ENCODE data around the gene NEMP1. TPM values are rescaled to one million over a fixed set of nuclear protein-coding genes. Genes with fewer than 3 reads are reported as not detected.
"Not testable (repeated sequence)": the region's sequence is repeated elsewhere in the genome, so short reads cannot be mapped to it uniquely, and the experiment has no call there.

NEMP1 gene
- total RNA-seq, 1 donor from 2014 or later, result 19.7 TPM

GRCh38 chr12:57124261-57124877 is 45.8 kb upstream of the NEMP1 start:
- Mint-ChIP-seq H3K27ac (no peak overlapping the region), H3K4me3 (no peak overlapping the region)

GRCh38 chr12:57123813-57124212 is 45.2 kb upstream of the NEMP1 start:
- no peak overlapping the region for H3K4me3 Mint-ChIP-seq
- no peaks in the 10 kb centered on the region for H3K27me3 Mint-ChIP-seq (ENCODE audit: low read depth)
- no peaks in the 10 kb centered on the region for H3K36me3 Mint-ChIP-seq
- TF ChIP-seq CTCF (IDR thresholded peaks at IDR 0.05; ENCODE audit: unreplicated experiment), result no peak
- H3K27ac Mint-ChIP-seq, result no peak overlapping the region
- H3K4me1 Mint-ChIP-seq, result peaks cover 11% of the 10 kb centered on the region
- peaks cover 2% of the 10 kb centered on the region for H3K9me3 Mint-ChIP-seq
- no peak for DNase-seq (ENCODE audit: low spot score in 2 of 2, unreplicated experiment in 2 of 2)

More at GRCh38 chr12:57124261-57124877, 45.8 kb upstream of the NEMP1 start:
- peak in 1 of 2 experiments; percentile 77 for DNase-seq (ENCODE audit: low spot score in 2 of 2, unreplicated experiment in 2 of 2)
- peak; percentile 96 for TF ChIP-seq CTCF (IDR thresholded peaks at IDR 0.05; ENCODE audit: unreplicated experiment)
- H3K9me3 Mint-ChIP-seq, result peaks cover 2% of the 10 kb centered on the region
- peaks cover 11% of the 10 kb centered on the region for H3K4me1 Mint-ChIP-seq
- no peaks in the 10 kb centered on the region for H3K36me3 Mint-ChIP-seq
- no peaks in the 10 kb centered on the region for H3K27me3 Mint-ChIP-seq (ENCODE audit: low read depth)

GRCh38 chr12:57120718-57121117 is 42.1 kb upstream of the NEMP1 start:
- H3K4me3 Mint-ChIP-seq; DNase-seq (ENCODE audit: low spot score in 2 of 2, unreplicated experiment in 2 of 2); H3K27ac Mint-ChIP-seq; H3K4me1 Mint-ChIP-seq; H3K36me3 Mint-ChIP-seq; H3K27me3 Mint-ChIP-seq (ENCODE audit: low read depth); H3K9me3 Mint-ChIP-seq: not testable (repeated sequence)

GRCh38 chr12:57119294-57120085 is 40.9 kb upstream of the NEMP1 start:
- H3K27ac Mint-ChIP-seq, result no peak overlapping the region
- TF ChIP-seq CTCF (IDR thresholded peaks at IDR 0.05; ENCODE audit: unreplicated experiment), result no peak
- H3K36me3 Mint-ChIP-seq, result no peaks in the 10 kb centered on the region
- no peak for DNase-seq (ENCODE audit: low spot score in 2 of 2, unreplicated experiment in 2 of 2)
- no peak overlapping the region for H3K4me3 Mint-ChIP-seq
- H3K9me3 Mint-ChIP-seq, result peaks cover 2% of the 10 kb centered on the region
- H3K4me1 Mint-ChIP-seq, result peaks cover 5% of the 10 kb centered on the region
- H3K27me3 Mint-ChIP-seq (ENCODE audit: low read depth), result no peaks in the 10 kb centered on the region

GRCh38 chr12:57118711-57119271 is 40.2 kb upstream of the NEMP1 start:
- Mint-ChIP-seq H3K36me3 (no peaks in the 10 kb centered on the region), H3K27ac (no peak overlapping the region), H3K4me3 (no peak overlapping the region), H3K4me1 (peaks cover 5% of the 10 kb centered on the region), H3K27me3 (ENCODE audit: low read depth) (no peaks in the 10 kb centered on the region), H3K9me3 (peaks cover 2% of the 10 kb centered on the region)
- TF ChIP-seq CTCF (IDR thresholded peaks at IDR 0.05; ENCODE audit: unreplicated experiment), result no peak
- DNase-seq (ENCODE audit: low spot score in 2 of 2, unreplicated experiment in 2 of 2), result no peak

Measured in mesothelial cell of epicardium (in vitro differentiated cells).